Ovary (tissue), 9 donors: ENCODE data around the gene PNPLA2. TPM values are rescaled to one million over a fixed set of nuclear protein-coding genes. Genes with fewer than 3 reads are reported as not detected.

Experiments used
- DNase-seq, 5 donors: peaks; one replicate each; pipeline ENCODE4 v3.0.0-alpha.2; 2019 to 2020
- H3K27ac ChIP-seq, 2 donors: fragments of 200-600 bp; one replicate each; pipeline versions ENCODE4 v1.5.1 to v1.8.0; 2019 to 2022
- H3K27me3 ChIP-seq: fragments of 200-600 bp; one replicate; pipeline ENCODE4 v1.8.0; 2022
- H3K36me3 ChIP-seq: fragments of 200-600 bp; sonication (generic); one replicate; pipeline ENCODE4 v1.5.1; 2019
- H3K4me1 ChIP-seq: one replicate; pipeline ENCODE4 v1.8.1; 2013; ENCODE audit warnings: mild to moderate bottlenecking, moderate library complexity; ENCODE audit not compliant: insufficient read depth
- H3K4me3 ChIP-seq: fragments of 200-600 bp; sonication (generic); one replicate; pipeline ENCODE4 v1.5.1; 2017
- H3K9me3 ChIP-seq, 2 donors: fragments of 200-600 bp in 1 of 2; sonication (generic) in 1 of 2; one replicate each; pipeline versions ENCODE4 v1.5.1 to v1.8.1; 2013 to 2019; ENCODE audit warnings: mild to moderate bottlenecking in 1 of 2, moderate library complexity in 1 of 2
- CTCF ChIP-seq, 3 donors: fragments of 450-650 bp in 2 of 3; fragments of 200-600 bp in 1 of 3; IDR thresholded peaks; one replicate each; pipeline versions ENCODE4 v1.5.1 to v1.8.0; 2016 to 2022; ENCODE audit warnings: antibody characterized with exemption in 3 of 3, mild to moderate bottlenecking in 1 of 3
- EP300 ChIP-seq: sonication (generic); formaldehyde crosslinking; IDR thresholded peaks from one replicate; pipeline ENCODE4 v1.6.1; 2017; ENCODE audit warnings: antibody characterized with exemption
- POLR2A ChIP-seq: fragments of 450-650 bp; IDR thresholded peaks from one replicate; pipeline ENCODE4 v1.6.1; 2017; ENCODE audit warnings: antibody characterized with exemption, mild to moderate bottlenecking, moderate library complexity
- WGBS, 3 donors: extraction: QIAGEN DNeasy Blood & Tissue Kit in 1 of 3; methylation state at CpG; one replicate each; pipeline versions ENCODE4 v1.1.5 to v1.1.7; 2013 to 2017; 5-methylcytosine and 5-hydroxymethylcytosine counted together
- intact Hi-C, 4 donors: fragments of 100-400 bp; cut with DNase I; formaldehyde crosslinking; loops; one replicate each; pipeline versions ENCODE4 v1.11.0 to v1.15.1; 2022 to 2023
- polyA plus RNA-seq, 2 donors: library from polyadenylated mRNA; stranded (reverse); fragments of 200-250 nt in 1 of 2; fragments of 350-450 nt in 1 of 2; fragmentation: Illumina TruSeq in 1 of 2; extraction: RNeasy Lipid Tissue Mini Kit (QIAGEN cat#74804) in 1 of 2; gene quantifications; one replicate each; pipeline ENCODE4 v1.2.3, GENCODE V29; 2013 to 2014
- total RNA-seq, 7 donors: library from RNA; depleted of rRNA in 2 of 7; stranded (reverse); fragments of >200 nt in 2 of 7; fragmentation: NEBNext Ultra II Directional in 3 of 7; extraction: Animal tissue kit (Norgen Biotek cat#: 25700) in 3 of 7; gene quantifications; one replicate each; pipeline versions ENCODE4 v1.1.0 to v1.2.4, GENCODE V29; 2016 to 2023
- donor health status: DM: no; HTN: no; CAD: no; lungs with moderate emphysema.
- donor health status: DM: no; HTN: no; CAD: no.
- donor health status: Bipolar disorder and iron deficiency.
- donor health status: DM: yes; HTN: yes; CAD: no.
- donor health status: DM: no; HTN: no; CAD: no.
- donor health status: DM: yes; HTN: yes; CAD: no.

The PNPLA2 gene
- total and polyA plus RNA-seq, 9 donors: 12.9 to 98.2 (median 83.0) TPM

GRCh38 chr11:860234-861104, 41.8 kb downstream of the PNPLA2 start:
- intact Hi-C loops: no loop called here
- TF ChIP-seq EP300: no peak
- no peak for TF ChIP-seq POLR2A
- no peak for TF ChIP-seq CTCF (IDR thresholded peaks at IDR 0.05)
- H3K36me3 ChIP-seq: no peaks in the 10 kb centered on the region
- H3K27me3 ChIP-seq: no peaks in the 10 kb centered on the region
- no peaks in the 10 kb centered on the region for H3K9me3 ChIP-seq
- H3K27ac ChIP-seq: peak overlapping the region; percentile 35 to 44
- peaks cover 12% of the 10 kb centered on the region for H3K4me1 ChIP-seq
- no peak overlapping the region for H3K4me3 ChIP-seq
- 81 to 87% (median 84%) methylated on average over 16 to 21 of the region's 21 CpGs for WGBS, 3 donors
- no peak for DNase-seq

- Histone ChIP-seq H3K27ac (no peak overlapping the region), H3K4me3 (no peak overlapping the region), H3K4me1 (peaks cover 12% of the 10 kb centered on the region), H3K27me3 (no peaks in the 10 kb centered on the region), H3K36me3 (no peaks in the 10 kb centered on the region), H3K9me3 (no peaks in the 10 kb centered on the region)
- intact Hi-C loops: no loop called here
- no peak for DNase-seq
- TF ChIP-seq EP300 (no peak), CTCF (IDR thresholded peaks at IDR 0.05) (no peak), POLR2A (no peak)
- WGBS, 3 donors: 91 to 94% (median 93%) methylated on average over 14 of the region's 14 CpGs
These were observed 42.4 kb downstream of the PNPLA2 start for GRCh38 chr11:861105-861479.

GRCh38 chr11:862081-862661, 43.5 kb downstream of the PNPLA2 start:
- peak in 4 of 5 donors; percentile 58 to 77 (median 68) for DNase-seq
- Histone ChIP-seq H3K9me3 (no peaks in the 10 kb centered on the region), H3K27me3 (no peaks in the 10 kb centered on the region), H3K4me3 (no peak overlapping the region), H3K36me3 (no peaks in the 10 kb centered on the region), H3K27ac (peak overlapping the region; percentile 18 to 44), H3K4me1 (peaks cover 12% of the 10 kb centered on the region)
- intact Hi-C loops: no loop called here
- WGBS, 3 donors: 60 to 65% (median 62%) methylated on average over 18 to 20 of the region's 20 CpGs
- TF ChIP-seq POLR2A: no peak
- no peak for TF ChIP-seq CTCF (IDR thresholded peaks at IDR 0.05)
- TF ChIP-seq EP300: no peak

GRCh38 chr11:862696-863022, 43.9 kb downstream of the PNPLA2 start:
- Histone ChIP-seq H3K4me3 (no peak overlapping the region), H3K36me3 (no peaks in the 10 kb centered on the region), H3K27me3 (no peaks in the 10 kb centered on the region), H3K27ac (peak overlapping the region; percentile 18 to 44), H3K9me3 (no peaks in the 10 kb centered on the region), H3K4me1 (peaks cover 12% of the 10 kb centered on the region)
- intact Hi-C loops: no loop called here
- 63 to 74% (median 69%) methylated on average over 12 of the region's 12 CpGs for WGBS, 3 donors
- DNase-seq: no peak
- TF ChIP-seq EP300 (no peak), CTCF (IDR thresholded peaks at IDR 0.05) (no peak), POLR2A (no peak)
